ENCODE measurements around the gene IFNAR2.

IFNAR2 gene

DNA sequence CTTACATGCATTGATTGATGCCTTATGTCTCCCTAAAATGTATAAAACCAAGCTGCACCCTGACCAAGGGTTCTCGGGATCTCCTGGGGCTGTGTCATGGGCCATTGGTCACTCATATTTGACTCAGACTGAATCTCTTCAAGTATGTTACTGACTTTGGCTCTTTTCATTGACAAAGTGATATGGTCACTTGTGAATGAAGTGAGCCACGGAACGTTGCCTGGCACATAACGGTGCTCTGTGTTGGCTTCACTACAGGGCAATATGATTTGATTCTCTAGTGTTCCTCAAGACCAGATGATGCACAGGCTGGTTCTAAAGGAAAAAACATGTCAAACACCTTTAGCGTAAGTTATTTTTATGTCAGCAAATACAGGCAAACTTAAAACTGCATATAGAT is 25.0 kb downstream of the IFNAR2 start:
- no peak overlapping the region for H3K9ac ChIP-seq (ENCODE audit: insufficient read length)
- H3K4me3 ChIP-seq = no peak overlapping the region
- TF ChIP-seq FOXP2 (optimal IDR thresholded peaks at IDR 0.05; ENCODE audit: control extremely low read depth, extremely low read length, insufficient read depth) (no peak), EZH2 (IDR thresholded peaks at IDR 0.05) (no peak), POLR2AphosphoS5 (IDR thresholded peaks at IDR 0.05; ENCODE audit: borderline replicate concordance, low read depth, low read length) (no peak)
- H3K27ac ChIP-seq = no peak overlapping the region
- H3K36me3 ChIP-seq (ENCODE audit: insufficient read depth, low read length) = peaks cover 16% of the 10 kb centered on the region
- no peak for DNase-seq (ENCODE audit: low read depth, low spot score)
- no peaks in the 10 kb centered on the region for H3K9me3 ChIP-seq (ENCODE audit: low read depth, low read length)

DNA sequence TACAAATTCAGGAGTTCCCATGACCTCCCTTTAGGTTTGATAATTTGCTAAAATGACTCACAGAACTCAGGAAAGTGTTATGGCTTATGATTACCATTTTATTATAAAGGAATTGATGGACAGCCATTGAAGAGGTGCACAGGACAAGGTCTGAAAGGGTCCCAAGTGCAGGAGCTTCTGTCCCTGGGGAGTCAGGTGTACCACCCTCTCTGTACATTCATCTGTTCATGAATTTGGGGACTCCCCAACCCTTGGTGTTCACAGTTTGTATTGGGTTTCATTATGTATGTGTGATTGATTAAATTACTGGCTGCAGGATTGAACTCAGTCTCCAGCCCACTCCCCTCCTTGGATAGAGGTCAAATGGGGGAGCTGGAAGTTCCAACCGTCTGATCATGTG is 25.7 kb downstream of the IFNAR2 start:
- Histone ChIP-seq H3K4me3 (no peak overlapping the region), H3K36me3 (ENCODE audit: insufficient read depth, low read length) (peaks cover 16% of the 10 kb centered on the region)

DNA sequence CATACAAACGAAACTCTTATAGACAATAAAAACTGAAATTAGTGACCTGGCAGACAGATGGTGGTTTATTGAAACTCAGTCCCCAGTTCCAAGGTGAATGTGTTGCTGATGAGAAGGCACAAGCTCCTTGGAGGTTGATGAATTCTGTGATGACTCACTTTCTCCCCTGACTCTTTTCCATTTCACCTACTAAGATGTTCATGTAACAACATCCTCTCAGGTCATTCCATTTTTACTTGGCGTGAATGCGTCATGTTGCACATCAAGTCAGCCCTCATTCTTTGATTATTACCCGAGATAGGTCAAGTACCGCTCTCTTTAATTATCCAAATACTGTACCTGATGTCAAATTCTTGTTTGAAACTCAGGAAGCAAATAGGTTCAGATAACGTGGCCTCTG is 26.3 kb downstream of the IFNAR2 start:
- Histone ChIP-seq H3K4me3 (no peak overlapping the region), H3K36me3 (ENCODE audit: insufficient read depth, low read length) (peaks cover 16% of the 10 kb centered on the region)
- no peak for TF ChIP-seq FOXP2 (optimal IDR thresholded peaks at IDR 0.05; ENCODE audit: control extremely low read depth, extremely low read length, insufficient read depth)
- TF ChIP-seq POLR2AphosphoS5 (IDR thresholded peaks at IDR 0.05; ENCODE audit: borderline replicate concordance, low read depth, low read length) = no peak
- no peak for TF ChIP-seq EZH2 (IDR thresholded peaks at IDR 0.05)

More for the DNA sequence above, 25.7 kb downstream of the IFNAR2 start:
- no peak for DNase-seq (ENCODE audit: low read depth, low spot score)
- no peak overlapping the region for H3K27ac ChIP-seq
- no peak overlapping the region for H3K9ac ChIP-seq (ENCODE audit: insufficient read length)
- H3K9me3 ChIP-seq (ENCODE audit: low read depth, low read length) = no peaks in the 10 kb centered on the region
- no peak for TF ChIP-seq FOXP2 (optimal IDR thresholded peaks at IDR 0.05; ENCODE audit: control extremely low read depth, extremely low read length, insufficient read depth)
- no peak for TF ChIP-seq POLR2AphosphoS5 (IDR thresholded peaks at IDR 0.05; ENCODE audit: borderline replicate concordance, low read depth, low read length)
- no peak for TF ChIP-seq EZH2 (IDR thresholded peaks at IDR 0.05)

DNA sequence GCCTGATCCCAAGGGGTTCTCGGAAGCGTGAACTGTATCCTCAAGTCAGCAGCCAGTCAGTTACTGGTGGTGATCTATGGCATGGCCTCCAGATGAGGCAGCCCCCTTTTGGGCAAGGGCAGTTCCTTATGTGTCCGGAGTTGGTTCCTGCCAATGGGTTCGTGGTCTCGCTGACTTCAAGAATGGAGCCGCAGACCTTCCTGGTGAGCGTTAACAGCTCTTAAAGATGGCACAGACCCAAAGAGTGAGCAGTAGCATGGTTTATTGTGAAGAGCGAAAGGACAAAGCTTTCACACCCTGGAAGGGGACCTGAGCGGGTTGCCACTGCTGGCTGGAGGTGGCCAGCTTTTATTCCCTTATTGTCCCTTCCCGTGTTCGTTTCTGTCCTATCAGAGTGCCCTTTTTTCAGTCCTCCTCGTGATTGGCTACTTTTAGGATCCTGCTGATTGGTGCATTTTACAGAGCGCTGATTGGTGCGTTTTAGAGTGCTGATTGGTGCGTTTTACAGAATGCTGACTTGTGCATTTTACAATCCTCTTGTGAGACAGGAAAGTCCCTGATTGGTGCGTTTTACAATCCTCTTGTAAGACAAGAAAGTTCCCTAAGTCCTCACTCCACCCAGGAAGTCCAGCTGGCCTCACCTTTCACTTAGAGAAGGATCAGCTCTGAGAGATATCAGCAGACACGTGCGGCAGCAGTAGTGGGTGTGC is 27.5 kb downstream of the IFNAR2 start:
- Histone ChIP-seq H3K27ac (no peak overlapping the region), H3K36me3 (ENCODE audit: insufficient read depth, low read length) (peaks cover 13% of the 10 kb centered on the region), H3K9ac (ENCODE audit: insufficient read length) (no peak overlapping the region), H3K9me3 (ENCODE audit: low read depth, low read length) (no peaks in the 10 kb centered on the region), H3K4me3 (no peak overlapping the region)
- no peak for DNase-seq (ENCODE audit: low read depth, low spot score)
- TF ChIP-seq POLR2AphosphoS5 (IDR thresholded peaks at IDR 0.05; ENCODE audit: borderline replicate concordance, low read depth, low read length) (no peak), EZH2 (IDR thresholded peaks at IDR 0.05) (no peak), FOXP2 (optimal IDR thresholded peaks at IDR 0.05; ENCODE audit: control extremely low read depth, extremely low read length, insufficient read depth) (no peak)

More for the DNA sequence above, 26.3 kb downstream of the IFNAR2 start:
- no peak for DNase-seq (ENCODE audit: low read depth, low spot score)
- Histone ChIP-seq H3K9ac (ENCODE audit: insufficient read length) (no peak overlapping the region), H3K27ac (no peak overlapping the region), H3K9me3 (ENCODE audit: low read depth, low read length) (no peaks in the 10 kb centered on the region)

DNA sequence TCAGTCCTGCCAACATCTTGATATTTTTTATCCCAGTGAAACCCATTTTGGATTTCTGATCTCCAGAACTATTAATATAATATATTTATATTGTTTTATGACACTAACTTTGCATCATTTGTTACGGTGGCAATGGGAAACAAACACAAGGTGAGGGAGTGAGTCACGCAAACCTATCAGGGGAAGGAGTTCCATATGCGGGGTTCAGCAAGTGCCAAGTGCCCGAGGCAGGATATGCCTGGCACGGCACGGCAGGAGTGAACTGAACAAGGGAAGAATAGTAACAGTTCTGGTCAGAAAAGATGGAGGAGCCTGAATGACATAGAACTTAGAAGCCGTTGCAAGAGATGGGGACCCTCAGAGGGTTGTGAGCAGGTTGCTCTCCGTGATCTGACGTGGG is 28.7 kb downstream of the IFNAR2 start:
- no peak overlapping the region for H3K27ac ChIP-seq
- no peak overlapping the region for H3K4me3 ChIP-seq
- H3K9ac ChIP-seq (ENCODE audit: insufficient read length) = no peak overlapping the region
- no peak for TF ChIP-seq POLR2AphosphoS5 (IDR thresholded peaks at IDR 0.05; ENCODE audit: borderline replicate concordance, low read depth, low read length)
- no peak for TF ChIP-seq FOXP2 (optimal IDR thresholded peaks at IDR 0.05; ENCODE audit: control extremely low read depth, extremely low read length, insufficient read depth)
- TF ChIP-seq EZH2 (IDR thresholded peaks at IDR 0.05) = no peak
- H3K36me3 ChIP-seq (ENCODE audit: insufficient read depth, low read length) = peaks cover 5% of the 10 kb centered on the region; the same call in 1 of the 2 replicates
- no peak for DNase-seq (ENCODE audit: low read depth, low spot score)
- H3K9me3 ChIP-seq (ENCODE audit: low read depth, low read length) = no peaks in the 10 kb centered on the region

DNA sequence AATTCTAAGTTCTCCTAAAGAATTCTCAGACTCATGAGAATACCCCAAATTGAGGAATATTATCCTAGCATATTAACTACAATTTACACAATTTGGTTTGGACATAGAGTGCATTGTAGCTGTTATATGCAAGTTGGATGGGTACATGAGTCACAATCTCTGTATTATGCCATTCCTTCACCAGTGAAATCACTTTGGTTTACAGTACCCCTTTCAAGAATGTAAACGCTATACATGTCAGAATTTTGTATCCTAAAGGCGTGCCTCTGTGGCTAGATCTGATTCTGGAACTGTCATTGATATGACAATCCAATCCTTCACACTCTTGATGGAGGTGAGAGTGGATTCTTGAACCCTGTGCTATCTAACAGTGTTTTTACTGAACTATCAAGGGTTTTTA is 29.7 kb downstream of the IFNAR2 start:
- Histone ChIP-seq H3K9me3 (ENCODE audit: low read depth, low read length) (no peaks in the 10 kb centered on the region), H3K9ac (ENCODE audit: insufficient read length) (no peak overlapping the region), H3K27ac (no peak overlapping the region), H3K36me3 (ENCODE audit: insufficient read depth, low read length) (peaks cover 5% of the 10 kb centered on the region; the same call in 1 of the 2 replicates), H3K4me3 (no peak overlapping the region)
- DNase-seq (ENCODE audit: low read depth, low spot score) = no peak
- TF ChIP-seq EZH2 (IDR thresholded peaks at IDR 0.05) (no peak), FOXP2 (optimal IDR thresholded peaks at IDR 0.05; ENCODE audit: control extremely low read depth, extremely low read length, insufficient read depth) (no peak), POLR2AphosphoS5 (IDR thresholded peaks at IDR 0.05; ENCODE audit: borderline replicate concordance, low read depth, low read length) (no peak)

DNA sequence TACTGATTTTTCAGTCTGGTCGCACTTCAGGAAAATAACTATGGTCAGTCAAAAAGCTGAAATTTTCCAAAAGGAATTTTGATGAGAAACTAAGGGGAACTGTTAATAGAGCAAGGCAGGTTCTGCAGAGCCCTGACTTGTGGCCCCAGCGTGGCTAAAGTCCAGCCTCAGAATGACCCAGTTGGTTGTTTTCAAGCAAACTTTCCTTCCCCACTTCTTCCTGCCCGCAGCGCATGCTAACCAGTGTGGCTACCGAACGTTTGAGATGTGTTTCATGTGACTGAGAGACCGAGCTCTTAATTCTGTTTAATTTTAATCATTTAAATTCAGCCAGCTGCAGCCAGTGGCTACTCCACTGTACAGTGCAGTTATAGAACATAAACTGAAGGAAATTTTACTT is 30.3 kb downstream of the IFNAR2 start:
- Histone ChIP-seq H3K9me3 (ENCODE audit: low read depth, low read length) (no peaks in the 10 kb centered on the region), H3K9ac (ENCODE audit: insufficient read length) (no peak overlapping the region), H3K36me3 (ENCODE audit: insufficient read depth, low read length) (peaks cover 5% of the 10 kb centered on the region; the same call in 1 of the 2 replicates), H3K27ac (no peak overlapping the region), H3K4me3 (no peak overlapping the region)
- no peak for DNase-seq (ENCODE audit: low read depth, low spot score)
- no peak for TF ChIP-seq EZH2 (IDR thresholded peaks at IDR 0.05)
- TF ChIP-seq POLR2AphosphoS5 (IDR thresholded peaks at IDR 0.05; ENCODE audit: borderline replicate concordance, low read depth, low read length) = no peak
- TF ChIP-seq FOXP2 (optimal IDR thresholded peaks at IDR 0.05; ENCODE audit: control extremely low read depth, extremely low read length, insufficient read depth) = no peak

DNA sequence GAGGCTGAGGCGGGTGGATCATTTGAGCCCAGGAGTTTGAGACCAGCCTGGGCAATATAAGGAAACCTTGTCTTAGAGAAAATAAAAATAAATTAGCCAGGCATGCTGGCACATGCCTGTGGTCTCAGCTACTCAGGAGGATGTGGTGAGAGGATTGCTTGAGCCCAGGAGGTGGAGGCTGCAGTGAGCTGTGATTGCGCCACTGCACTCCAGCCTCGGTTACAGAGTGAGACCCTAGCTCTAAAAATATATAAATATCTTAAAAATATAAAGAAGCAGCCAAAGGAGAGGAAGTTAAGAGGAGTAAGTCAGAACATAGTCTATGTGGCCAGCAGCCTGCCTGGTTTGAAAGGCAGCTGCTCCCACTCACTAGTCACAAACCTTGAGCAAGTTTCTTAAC is 31.9 kb downstream of the IFNAR2 start:
- no peak for TF ChIP-seq POLR2AphosphoS5 (IDR thresholded peaks at IDR 0.05; ENCODE audit: borderline replicate concordance, low read depth, low read length)
- no peak overlapping the region for H3K4me3 ChIP-seq
- DNase-seq (ENCODE audit: low read depth, low spot score) = no peak
- H3K36me3 ChIP-seq (ENCODE audit: insufficient read depth, low read length) = peaks cover 5% of the 10 kb centered on the region; the same call in 1 of the 2 replicates
- no peaks in the 10 kb centered on the region for H3K9me3 ChIP-seq (ENCODE audit: low read depth, low read length)
- H3K9ac ChIP-seq (ENCODE audit: insufficient read length) = no peak overlapping the region
- no peak overlapping the region for H3K27ac ChIP-seq

DNA sequence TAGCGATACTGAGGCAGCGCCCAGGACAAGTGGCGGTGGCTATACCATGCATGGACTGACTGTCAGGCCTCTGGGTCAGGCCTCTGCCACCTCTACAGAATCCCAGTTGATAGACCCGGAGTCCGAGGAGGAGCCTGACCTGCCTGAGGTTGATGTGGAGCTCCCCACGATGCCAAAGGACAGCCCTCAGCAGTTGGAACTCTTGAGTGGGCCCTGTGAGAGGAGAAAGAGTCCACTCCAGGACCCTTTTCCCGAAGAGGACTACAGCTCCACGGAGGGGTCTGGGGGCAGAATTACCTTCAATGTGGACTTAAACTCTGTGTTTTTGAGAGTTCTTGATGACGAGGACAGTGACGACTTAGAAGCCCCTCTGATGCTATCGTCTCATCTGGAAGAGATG is 33.2 kb downstream of the IFNAR2 start:
- Histone ChIP-seq H3K9ac (ENCODE audit: insufficient read length) (no peak overlapping the region), H3K9me3 (ENCODE audit: low read depth, low read length) (no peaks in the 10 kb centered on the region), H3K36me3 (ENCODE audit: insufficient read depth, low read length) (no peaks in the 10 kb centered on the region; the same call in 1 of the 2 replicates)

More for the DNA sequence above, 33.2 kb downstream of the IFNAR2 start:
- DNase-seq (ENCODE audit: low read depth, low spot score) = no peak
- H3K27ac ChIP-seq = no peak overlapping the region
- TF ChIP-seq EZH2 (IDR thresholded peaks at IDR 0.05) = no peak
- no peak overlapping the region for H3K4me3 ChIP-seq
